Thyroid gland (tissue), 4 donors: Measurements from ENCODE around the gene PROM1.

Experiments
- CTCF ChIP-seq, 6 experiments: fragments of 200-600 bp in 3 of 6; fragments of 450-650 bp in 3 of 6; sonication (generic) in 3 of 6; IDR thresholded peaks; one replicate each; pipeline ENCODE4 v1.5.1; 2016 to 2019; ENCODE audit warnings: antibody characterized with exemption in 6 of 6, mild to moderate bottlenecking in 2 of 6, inconsistent platforms in 1 of 6, moderate library complexity in 1 of 6
- POLR2A ChIP-seq, 2 donors: fragments of 450-650 bp; IDR thresholded peaks; one replicate each; pipeline ENCODE4 v1.6.1; 2017; ENCODE audit warnings: antibody characterized with exemption in 2 of 2, mild to moderate bottlenecking in 2 of 2, moderate library complexity in 1 of 2

- TF ChIP-seq CTCF (IDR thresholded peaks at IDR 0.05) (no peak), POLR2A (IDR thresholded peaks at IDR 0.05) (no peak)
Observed at GRCh38 chr4:16078195-16078760, 5.5 kb downstream of the PROM1 start.
